Stimulated activated CD8-positive, alpha-beta memory T cell treated with anti-CD3 and anti-CD28 coated beads, Interleukin-7, amount 100 ng/mL, for 1 hour (primary cell): Measurements from ENCODE around the gene LCLAT1.
"Not testable (repeated sequence)": the region's sequence is repeated elsewhere in the genome, so short reads cannot be mapped to it uniquely, and the experiment has no call there.

Source experiments
- DNase-seq, 2 donors: peaks; one replicate each; pipeline ENCODE4 v3.0.0-alpha.2; 2020; ENCODE audit warnings: low read depth in 2 of 2

Gene LCLAT1

DNA sequence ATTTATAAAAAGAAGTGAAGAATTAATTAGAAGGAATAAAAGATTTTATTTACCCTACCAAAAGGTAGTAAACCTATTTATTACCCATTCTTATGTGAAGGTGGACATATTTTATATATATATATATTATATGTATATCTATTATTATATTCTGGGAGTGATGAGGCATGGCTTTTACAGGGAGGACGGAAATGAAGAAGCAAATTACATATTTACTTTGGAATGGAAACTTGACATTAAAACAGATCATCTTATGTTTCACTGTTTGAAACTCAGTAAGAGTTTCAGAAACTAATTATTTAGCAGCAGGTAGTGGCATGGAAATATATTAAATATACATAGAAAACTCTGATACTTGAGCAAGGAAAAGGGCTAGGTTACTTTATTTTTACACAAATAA, 143.4 kb downstream of the LCLAT1 start:
- no peak for DNase-seq

DNA sequence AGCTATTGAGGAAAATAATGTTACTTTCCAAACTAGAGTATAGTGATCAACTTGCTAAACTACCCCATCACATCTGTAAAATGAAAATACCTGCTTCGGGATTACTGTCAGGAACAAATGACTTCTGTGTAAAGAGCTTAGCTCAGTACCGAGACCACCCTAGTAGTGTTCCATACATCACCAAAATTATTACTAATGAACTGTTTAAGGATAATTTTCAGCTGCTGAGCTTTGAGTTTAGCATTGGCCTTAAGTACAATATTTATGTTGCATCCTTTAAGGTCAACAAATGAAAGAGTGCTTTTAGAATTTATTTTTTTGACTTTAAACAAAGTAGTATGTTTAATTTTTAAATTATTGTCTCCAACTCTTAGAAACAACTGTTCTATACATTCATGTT, 144.1 kb downstream of the LCLAT1 start:
- no peak for DNase-seq

GRCh38 chr2:30601375-30601774, 154.3 kb downstream of the LCLAT1 start:
- DNase-seq, result no peak

GRCh38 chr2:30605197-30605596, 158.2 kb downstream of the LCLAT1 start:
- no peak for DNase-seq

DNA sequence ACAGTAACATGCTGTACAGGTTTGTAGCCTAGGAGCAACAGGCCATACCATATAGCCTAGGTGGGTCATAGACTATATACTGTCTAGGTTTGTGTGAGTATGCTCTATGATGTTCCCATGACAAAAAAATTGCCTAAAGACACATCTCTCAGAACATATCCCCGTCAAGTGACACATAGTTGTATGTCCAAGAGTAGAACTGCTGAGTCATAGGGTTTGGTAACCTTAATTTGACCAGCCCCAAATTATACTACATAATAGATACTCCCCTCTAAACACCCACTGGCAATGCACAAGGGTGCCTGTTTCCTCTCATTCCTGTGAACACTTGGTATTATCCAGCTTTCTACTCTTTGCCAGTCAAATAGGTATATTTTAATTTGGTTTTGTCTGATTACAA, 161.6 kb downstream of the LCLAT1 start:
- DNase-seq, result no peak

GRCh38 chr2:30611583-30611982, 164.5 kb downstream of the LCLAT1 start:
- no peak for DNase-seq

DNA sequence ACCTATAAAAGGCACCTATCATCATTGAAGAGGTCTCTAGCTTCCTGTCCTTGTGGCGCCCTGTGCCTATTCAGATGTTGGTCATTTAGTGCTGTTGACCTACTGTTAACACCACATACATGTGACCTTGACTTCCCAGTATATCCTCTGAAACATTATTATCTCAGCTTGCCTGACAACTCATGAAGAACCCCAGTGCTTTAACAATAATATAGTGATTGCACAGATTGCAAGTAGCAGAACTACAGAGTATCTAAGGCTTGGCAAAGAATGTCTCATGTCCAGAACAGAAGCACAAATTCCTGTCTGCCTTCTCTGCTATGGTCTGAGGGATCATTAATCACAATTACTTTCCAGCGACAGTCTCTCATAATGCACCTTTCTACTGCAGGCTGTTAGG, 165.3 kb downstream of the LCLAT1 start:
- no peak for DNase-seq

- no peak for DNase-seq
Measured at GRCh38 chr2:30613001-30613400, 166.0 kb downstream of the LCLAT1 start.

DNA sequence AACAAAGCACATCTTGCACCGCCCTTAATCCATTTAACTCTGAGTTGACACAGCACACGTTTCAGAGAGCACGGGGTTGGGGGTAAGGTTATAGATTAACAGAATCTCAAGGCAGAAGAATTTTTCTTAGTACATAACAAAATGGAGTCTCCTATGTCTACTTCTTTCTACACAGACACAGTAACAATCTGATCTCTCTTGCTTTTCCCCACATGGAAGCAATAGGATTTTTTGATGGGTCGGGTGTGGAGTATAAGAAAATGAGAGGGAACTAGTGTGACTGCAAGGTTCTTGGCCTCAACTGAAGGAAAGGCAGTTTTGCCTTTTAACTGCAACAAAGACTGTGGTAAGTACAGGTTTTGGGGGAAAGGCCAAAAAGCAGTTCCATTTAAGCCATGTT, 167.2 kb downstream of the LCLAT1 start:
- not testable (repeated sequence) for DNase-seq

GRCh38 chr2:30615926-30616325, 168.9 kb downstream of the LCLAT1 start:
- DNase-seq, result no peak

DNA sequence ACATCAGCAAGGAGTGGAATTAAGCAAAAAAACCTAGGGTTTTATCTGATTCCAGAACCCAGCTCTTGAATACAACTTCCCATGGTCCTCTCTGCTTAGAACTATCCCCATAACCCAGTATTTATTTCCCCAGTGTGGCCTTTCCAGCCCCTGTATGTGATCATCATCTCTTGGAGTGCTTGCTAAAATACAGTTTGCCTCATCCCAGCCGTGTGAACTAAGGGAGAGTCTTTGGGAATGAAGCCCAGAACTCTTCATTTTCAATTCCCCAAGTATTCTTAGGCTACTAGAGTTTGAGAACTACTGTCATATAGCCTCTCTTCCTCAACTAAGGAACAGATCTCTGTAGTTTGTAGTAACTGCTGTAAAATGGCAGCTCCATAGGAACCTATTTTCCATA, 173.1 kb downstream of the LCLAT1 start:
- DNase-seq, result no peak

- DNase-seq, result no peak
Measured at GRCh38 chr2:30621836-30622235, 174.8 kb downstream of the LCLAT1 start.

- no peak for DNase-seq
Measured at GRCh38 chr2:30622452-30622851, 175.4 kb downstream of the LCLAT1 start.

GRCh38 chr2:30625276-30625675, 178.2 kb downstream of the LCLAT1 start:
- DNase-seq, result no peak

DNA sequence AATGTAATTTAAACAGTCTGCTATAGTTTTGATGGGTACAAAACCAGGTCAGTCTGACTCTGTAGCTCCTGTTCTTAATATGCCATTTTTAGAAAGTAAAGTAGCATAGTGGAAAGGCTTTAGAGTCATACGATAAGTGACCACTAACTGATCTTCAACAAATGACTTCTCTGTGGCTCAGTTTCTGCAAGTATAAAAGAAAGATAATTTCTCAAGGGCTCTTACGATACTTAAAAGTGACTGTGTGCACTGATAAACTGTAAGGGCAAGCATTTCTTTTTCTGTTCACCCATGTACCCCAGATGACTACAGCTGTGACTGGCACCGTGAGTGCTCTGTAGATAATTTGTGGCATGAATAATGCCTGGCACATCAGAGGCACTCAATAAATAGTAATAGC, 178.7 kb downstream of the LCLAT1 start:
- DNase-seq, result no peak

DNA sequence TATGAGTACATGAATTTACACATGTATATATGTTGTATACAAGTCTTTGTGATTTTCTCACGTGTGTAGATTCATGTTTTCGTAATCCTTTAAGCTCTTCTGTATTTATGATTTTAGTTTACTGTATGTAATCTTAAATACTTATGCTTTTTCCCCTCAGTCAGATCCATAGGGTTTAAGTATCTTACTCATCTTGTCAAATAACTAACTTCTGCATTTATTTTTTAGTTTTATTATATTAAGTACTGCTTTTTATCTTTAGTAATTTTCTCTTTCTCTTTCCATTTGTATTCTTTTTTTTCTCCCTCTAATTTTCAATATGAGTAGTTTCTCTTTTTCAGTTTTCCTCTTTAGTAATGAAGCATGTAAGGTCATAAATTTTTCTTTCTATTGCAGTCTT, 179.4 kb downstream of the LCLAT1 start:
- DNase-seq, result no peak

DNA sequence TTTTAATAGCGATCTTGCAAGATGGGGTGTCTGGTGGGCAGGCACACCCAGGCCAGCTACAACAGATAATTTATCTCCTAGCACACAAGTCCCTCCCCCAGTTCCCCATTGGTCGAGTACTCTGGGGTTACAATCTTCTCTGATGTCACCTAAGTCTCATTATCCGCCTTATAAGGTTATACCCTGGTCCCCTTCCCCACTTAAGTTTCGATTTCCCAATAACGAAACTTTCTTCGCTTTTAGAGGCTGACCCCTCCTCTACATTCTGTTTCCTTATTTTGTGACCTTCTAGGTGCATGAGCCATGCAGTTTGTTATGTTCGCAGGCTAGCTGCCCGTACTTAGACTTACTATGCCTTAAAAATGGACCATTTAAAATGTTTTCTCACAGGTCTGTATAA, 180.1 kb downstream of the LCLAT1 start:
- DNase-seq, result no peak

DNA sequence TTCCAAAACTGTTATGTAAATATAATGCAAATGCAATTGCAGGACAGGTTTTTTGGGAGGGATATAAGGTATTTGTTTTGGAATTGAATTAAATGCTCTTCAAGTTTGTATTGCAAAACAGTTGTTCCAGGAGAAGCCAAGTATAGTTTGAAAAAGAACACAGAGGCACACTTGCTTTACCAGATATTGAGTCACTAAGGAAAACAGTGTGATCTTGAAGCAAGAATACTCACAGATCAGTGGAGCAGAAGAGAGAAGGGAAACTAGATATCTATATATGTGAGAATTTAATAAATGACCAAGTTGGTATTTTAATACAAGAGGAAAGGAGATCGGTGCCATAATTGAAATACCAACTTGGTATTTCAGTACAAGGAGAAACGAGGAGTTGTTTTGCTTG, 181.3 kb downstream of the LCLAT1 start:
- no peak for DNase-seq

- DNase-seq, result no peak
Measured at GRCh38 chr2:30629866-30630265, 182.8 kb downstream of the LCLAT1 start.

GRCh38 chr2:30631051-30631671, 184.1 kb downstream of the LCLAT1 start:
- no peak for DNase-seq

- DNase-seq, result no peak
Measured at GRCh38 chr2:30633039-30633438, 186.0 kb downstream of the LCLAT1 start.

- no peak for DNase-seq
Measured at GRCh38 chr2:30636311-30636710, 189.3 kb downstream of the LCLAT1 start.

- no peak for DNase-seq
Measured at GRCh38 chr2:30639836-30640235, 192.8 kb downstream of the LCLAT1 start.

- DNase-seq, result no peak
Measured at GRCh38 chr2:30641765-30642345, 194.8 kb downstream of the LCLAT1 start.
